GM23338 (cell line): Measurements from ENCODE around the gene KLHL40. TPM values are rescaled to one million over a fixed set of nuclear protein-coding genes. Genes with fewer than 3 reads are reported as not detected.
A peak's percentile ranks its signal among the peaks of the same experiment; 100 is the strongest.

ENCODE experiments used
- ATAC-seq: fragments of 200-7000 bp; cut with Tn5 transposase; 3 replicates; pipeline ENCODE4 v1.9.1; 2020
- DNase-seq: peaks from one replicate; pipeline ENCODE4 v3.0.0-alpha.2; 2015; ENCODE audit warnings: low spot score
- H2AFZ ChIP-seq: fragments of 200-600 bp; sonication (generic); 2 replicates; pipeline ENCODE4 v1.8.0; 2016; ENCODE audit warnings: antibody characterized with exemption, mild to moderate bottlenecking, moderate library complexity
- H3F3A ChIP-seq: fragments of 200-600 bp; sonication (generic); replicated peaks from 2 replicates; pipeline ENCODE4 v1.8.0; 2017; ENCODE audit warnings: antibody characterized with exemption, mixed run types, low read depth
- H3K27ac ChIP-seq: fragments of 200-600 bp; sonication (generic); 2 replicates; pipeline ENCODE4 v1.6.1; 2016; ENCODE audit warnings: low read depth
- H3K27me3 ChIP-seq: fragments of 200-600 bp; sonication (generic); 2 replicates; pipeline ENCODE4 v1.8.0; 2016; ENCODE audit warnings: mild to moderate bottlenecking, mixed run types, moderate library complexity; ENCODE audit not compliant: insufficient read depth
- H3K36me3 ChIP-seq: fragments of 200-600 bp; sonication (generic); 2 replicates; pipeline ENCODE4 v1.8.0; 2016; ENCODE audit warnings: mild to moderate bottlenecking; ENCODE audit not compliant: insufficient read depth
- H3K4me1 ChIP-seq: fragments of 200-600 bp; sonication (generic); 2 replicates; pipeline ENCODE4 v1.8.0; 2016; ENCODE audit warnings: mild to moderate bottlenecking, moderate library complexity; ENCODE audit not compliant: insufficient read depth
- H3K4me2 ChIP-seq: fragments of 200-600 bp; sonication (generic); 2 replicates; pipeline ENCODE4 v1.7.1; 2017; ENCODE audit warnings: mixed run types
- H3K4me3 ChIP-seq: fragments of 200-600 bp; sonication (generic); 2 replicates; pipeline ENCODE4 v1.6.1; 2016; ENCODE audit warnings: mixed run types
- H3K79me2 ChIP-seq: fragments of 200-600 bp; sonication (generic); replicated peaks from 2 replicates; pipeline ENCODE4 v1.8.0; 2017; ENCODE audit warnings: mild to moderate bottlenecking; ENCODE audit not compliant: insufficient read depth
- H3K9me2 ChIP-seq: fragments of 200-600 bp; sonication (generic); 2 replicates; pipeline ENCODE4 v1.8.0; 2017; ENCODE audit not compliant: insufficient read depth
- H4K20me1 ChIP-seq: fragments of 200-600 bp; sonication (generic); replicated peaks from 2 replicates; pipeline ENCODE4 v1.8.0; 2017; ENCODE audit warnings: mild to moderate bottlenecking; ENCODE audit not compliant: insufficient read depth
- H3K27ac Mint-ChIP-seq: 2 replicates; pipeline ENCODE4 v1.8.0; 2020; ENCODE audit warnings: inconsistent platforms, mild to moderate bottlenecking, moderate library complexity, mixed read lengths
- H3K27me3 Mint-ChIP-seq: 3 replicates; pipeline ENCODE4 v1.8.0; 2022; ENCODE audit warnings: low read depth, mild to moderate bottlenecking, moderate library complexity, mixed read lengths, inconsistent platforms; ENCODE audit not compliant: insufficient read depth, poor library complexity
- H3K36me3 Mint-ChIP-seq: 3 replicates; pipeline ENCODE4 v1.8.0; 2021; ENCODE audit warnings: low read depth, mild to moderate bottlenecking, inconsistent platforms, moderate library complexity, mixed read lengths
- H3K4me1 Mint-ChIP-seq: 3 replicates; pipeline ENCODE4 v1.8.0; 2020; ENCODE audit warnings: mild to moderate bottlenecking, inconsistent platforms, mixed read lengths
- H3K4me3 Mint-ChIP-seq: 3 replicates; pipeline ENCODE4 v1.8.0; 2021; ENCODE audit warnings: moderate library complexity, mild to moderate bottlenecking, inconsistent platforms, mixed read lengths
- H3K9me3 Mint-ChIP-seq: 3 replicates; pipeline ENCODE4 v1.8.0; 2020; ENCODE audit warnings: moderate library complexity, mild to moderate bottlenecking, inconsistent platforms, mixed read lengths
- CREB1 ChIP-seq: fragments of 250-450 bp; sonication (Bioruptor Pico); IDR thresholded peaks from 2 replicates; pipeline ENCODE4 v1.5.0; 2020; ENCODE audit warnings: low read depth, mild to moderate bottlenecking, moderate library complexity
- CTCF ChIP-seq, 2 experiments: fragments of 200-600 bp in 1 of 2; sonication (generic) in 1 of 2; conservative IDR thresholded peaks; 2 replicates each; pipeline versions ENCODE4 v1.5.1 to v1.6.1; 2016 to 2017; ENCODE audit warnings: antibody characterized with exemption in 2 of 2, low read depth in 2 of 2, mild to moderate bottlenecking in 2 of 2, moderate library complexity in 1 of 2
- ETS1 ChIP-seq: IDR thresholded peaks from 2 replicates; pipeline ENCODE4 v1.6.1; 2016; ENCODE audit warnings: antibody characterized with exemption
- EZH2 ChIP-seq: fragments of 200-600 bp; sonication (generic); IDR thresholded peaks from one replicate; pipeline ENCODE4 v1.8.0; 2017; ENCODE audit warnings: antibody characterized with exemption, mild to moderate bottlenecking, low read depth; ENCODE audit not compliant: unreplicated experiment
- EZH2phosphoT487 ChIP-seq: fragments of 200-600 bp; sonication (generic); IDR thresholded peaks from one replicate; pipeline ENCODE4 v1.8.1; 2018; ENCODE audit warnings: antibody characterized with exemption; ENCODE audit not compliant: unreplicated experiment
- JUNB ChIP-seq: IDR thresholded peaks from one replicate; pipeline ENCODE4 v1.6.1; 2016; ENCODE audit warnings: antibody characterized with exemption; ENCODE audit not compliant: unreplicated experiment
- NANOG ChIP-seq: IDR thresholded peaks from 2 replicates; pipeline ENCODE4 v1.6.1; 2016; ENCODE audit warnings: antibody characterized with exemption, borderline replicate concordance
- POLR2AphosphoS5 ChIP-seq: IDR thresholded peaks from 2 replicates; pipeline ENCODE4 v1.6.1; 2016; ENCODE audit warnings: antibody characterized with exemption, low read depth
- REST ChIP-seq: IDR thresholded peaks from one replicate; pipeline ENCODE4 v1.6.1; 2018; ENCODE audit warnings: antibody characterized with exemption; ENCODE audit not compliant: unreplicated experiment
- STAT1 ChIP-seq: IDR thresholded peaks from one replicate; pipeline ENCODE4 v1.6.1; 2016; ENCODE audit warnings: antibody characterized with exemption; ENCODE audit not compliant: unreplicated experiment
- ZNF114 ChIP-seq: fragments of 250-450 bp; sonication (Bioruptor Pico); IDR thresholded peaks from 2 replicates; pipeline ENCODE4 v1.5.0; 2020; ENCODE audit warnings: mild to moderate bottlenecking, moderate library complexity
- ZNF331 ChIP-seq: fragments of 250-450 bp; sonication (Bioruptor Pico); IDR thresholded peaks from 2 replicates; pipeline ENCODE4 v1.5.0; 2020; ENCODE audit warnings: low read depth, mild to moderate bottlenecking, moderate library complexity
- ZNF462 ChIP-seq: fragments of 250-450 bp; sonication (Bioruptor Pico); IDR thresholded peaks from 2 replicates; pipeline ENCODE4 v1.5.0; 2020; ENCODE audit warnings: mild to moderate bottlenecking, moderate library complexity
- polyA plus RNA-seq: library from polyadenylated mRNA; unstranded; fragments of >200 nt; fragmentation: Nextera tagmentation; extraction: Ambion mirVana; gene quantifications from 2 replicates; pipeline ENCODE4 v1.2.1, GENCODE V29; 2016
- total RNA-seq: library from RNA; depleted of rRNA; stranded (reverse); fragments of >200 nt; shearing (Covaris generic); gene quantifications from 2 replicates; pipeline ENCODE4 v1.2.3, GENCODE V29; 2014

The KLHL40 gene
- total and polyA plus RNA-seq, 2 experiments from 2014 or later: not detected

GRCh38 chr3:42663581-42664437, 21.5 kb upstream of the KLHL40 start:
- Mint-ChIP-seq H3K27ac (no peak overlapping the region), H3K4me1 (peaks cover 9% of the 10 kb centered on the region; the same call in 2 of the 3 replicates), H3K27me3 (peaks cover 4% of the 10 kb centered on the region), H3K36me3 (peaks cover 5% of the 10 kb centered on the region; the same call in 2 of the 3 replicates), H3K4me3 (no peak overlapping the region), H3K9me3 (0 out of 3 replicates have a peak, but pooled peaks cover under 1% of the 10 kb centered on the region)
- Histone ChIP-seq H3K27me3 (no peaks in the 10 kb centered on the region), H3K79me2 (no peaks in the 10 kb centered on the region), H3K4me2 (no peak overlapping the region), H3F3A (no peaks in the 10 kb centered on the region), H3K4me1 (no peaks in the 10 kb centered on the region), H3K36me3 (no peaks in the 10 kb centered on the region), H2AFZ (no peak overlapping the region), H3K9me2 (no peaks in the 10 kb centered on the region), H3K4me3 (no peak overlapping the region), H3K27ac (no peak overlapping the region), H4K20me1 (no peaks in the 10 kb centered on the region)
- ATAC-seq: peak; percentile 11
- no peak for TF ChIP-seq ETS1
- TF ChIP-seq ZNF462 (CRISPR knock-in tag): no peak
- TF ChIP-seq POLR2AphosphoS5: no peak
- TF ChIP-seq ZNF114 (CRISPR knock-in tag): no peak
- TF ChIP-seq CREB1: no peak
- no peak for TF ChIP-seq EZH2phosphoT487
- TF ChIP-seq CTCF (conservative IDR thresholded peaks at IDR 0.05; ENCODE audit: low read depth in 2 of 2): no peak
- no peak for TF ChIP-seq REST
- no peak for TF ChIP-seq JUNB
- no peak for TF ChIP-seq EZH2
- TF ChIP-seq NANOG: no peak
- TF ChIP-seq ZNF331 (CRISPR knock-in tag): no peak
- no peak for TF ChIP-seq STAT1
- no peak for DNase-seq
